AG20443 (cell line): ENCODE measurements around the gene FLOT2.
"Not testable (repeated sequence)": the region's sequence is repeated elsewhere in the genome, so short reads cannot be mapped to it uniquely, and the experiment has no call there.

ENCODE experiments used
- DNase-seq: peaks from one replicate; pipeline ENCODE4 v3.0.0; 2012; ENCODE audit warnings: low spot score, mixed read lengths

The FLOT2 gene

GRCh38 chr17:28895794-28896447 is 1.6 kb downstream of the FLOT2 start:
- no peak for DNase-seq

- DNase-seq, result not testable (repeated sequence)
Observed at GRCh38 chr17:28893248-28894183, 4.0 kb downstream of the FLOT2 start.

GRCh38 chr17:28892024-28892423 is 5.5 kb downstream of the FLOT2 start:
- no peak for DNase-seq

GRCh38 chr17:28891201-28891600 is 6.3 kb downstream of the FLOT2 start:
- DNase-seq, result no peak

GRCh38 chr17:28889996-28890395 is 7.5 kb downstream of the FLOT2 start:
- no peak for DNase-seq

GRCh38 chr17:28888832-28889231 is 8.7 kb downstream of the FLOT2 start:
- no peak for DNase-seq

GRCh38 chr17:28887871-28888471 is 9.6 kb downstream of the FLOT2 start:
- DNase-seq, result no peak

GRCh38 chr17:28885951-28886350 is 11.6 kb downstream of the FLOT2 start:
- DNase-seq, result no peak

- no peak for DNase-seq
Observed at GRCh38 chr17:28885363-28885762, 12.2 kb downstream of the FLOT2 start.

- DNase-seq, result no peak
Observed at GRCh38 chr17:28883967-28884702, 13.4 kb downstream of the FLOT2 start.

GRCh38 chr17:28882154-28882895 is 15.2 kb downstream of the FLOT2 start:
- no peak for DNase-seq

GRCh38 chr17:28881533-28882056 is 15.9 kb downstream of the FLOT2 start:
- DNase-seq, result no peak

GRCh38 chr17:28880572-28880945 is 17.0 kb downstream of the FLOT2 start:
- no peak for DNase-seq

GRCh38 chr17:28879886-28880571 is 17.5 kb downstream of the FLOT2 start:
- no peak for DNase-seq

- DNase-seq, result peak; percentile 54
Observed at GRCh38 chr17:28878981-28879380, 18.6 kb downstream of the FLOT2 start.

- DNase-seq, result no peak
Observed at GRCh38 chr17:28878158-28878910, 19.2 kb downstream of the FLOT2 start.

- DNase-seq, result not testable (repeated sequence)
Observed at GRCh38 chr17:28877150-28877711, 20.3 kb downstream of the FLOT2 start.

GRCh38 chr17:28875848-28876550 is 21.5 kb downstream of the FLOT2 start:
- no peak for DNase-seq

GRCh38 chr17:28874750-28875149 is 22.8 kb downstream of the FLOT2 start:
- no peak for DNase-seq
